CD14-positive monocyte (primary cell): ENCODE data around the gene NSUN3. TPM values are rescaled to one million over a fixed set of nuclear protein-coding genes. Genes with fewer than 3 reads are reported as not detected.

Experiments
- DNase-seq, 3 donors: peaks; one replicate each; pipeline ENCODE4 v3.0.0-alpha.2; 2011 to 2022
- H2AFZ ChIP-seq: 2 replicates; pipeline ENCODE4 v1.6.0; 2012; ENCODE audit warnings: mild to moderate bottlenecking, low read depth, low read length, inconsistent platforms; ENCODE audit not compliant: insufficient read depth, poor library complexity, severe bottlenecking
- H3K27ac ChIP-seq, 2 donors: 1 replicate in 1 of 2; 2 replicates in 1 of 2; pipeline ENCODE4 v1.5.1; 2012 to 2013; ENCODE audit warnings: low read length in 2 of 2, control low read depth in 1 of 2, inconsistent platforms in 1 of 2, low read depth in 1 of 2, mild to moderate bottlenecking in 1 of 2
- H3K27me3 ChIP-seq, 2 donors: one replicate each; pipeline versions ENCODE4 v1.6.0 to v1.6.1; 2011 to 2013; ENCODE audit warnings: low read length in 2 of 2; ENCODE audit not compliant: control insufficient read depth in 2 of 2, insufficient read depth in 2 of 2
- H3K36me3 ChIP-seq, 2 donors: replicated peaks in 1 of 2; 1 replicate in 1 of 2; 2 replicates in 1 of 2; pipeline versions ENCODE4 v1.5.1 to v1.6.1; 2012 to 2013; ENCODE audit warnings: low read length in 2 of 2, control low read depth in 1 of 2, inconsistent platforms in 1 of 2, mild to moderate bottlenecking in 1 of 2; ENCODE audit not compliant: insufficient read depth in 2 of 2, control insufficient read depth in 1 of 2
- H3K4me1 ChIP-seq, 2 donors: 1 replicate in 1 of 2; 2 replicates in 1 of 2; pipeline versions ENCODE4 v1.5.1 to v1.6.1; 2012 to 2013; ENCODE audit warnings: low read length in 2 of 2, control low read depth in 1 of 2, inconsistent platforms in 1 of 2, mild to moderate bottlenecking in 1 of 2, moderate library complexity in 1 of 2; ENCODE audit not compliant: insufficient read depth in 2 of 2, control insufficient read depth in 1 of 2
- H3K4me2 ChIP-seq: replicated peaks from 2 replicates; pipeline ENCODE3; 2012; ENCODE audit warnings: low read length, moderate library complexity, mild to moderate bottlenecking; ENCODE audit not compliant: poor library complexity, severe bottlenecking; ENCODE audit errors: extremely low read depth
- H3K4me3 ChIP-seq, 3 experiments: fragments of 200-600 bp in 1 of 3; sonication (generic) in 1 of 3; replicated peaks in 1 of 3; 1 replicate in 2 of 3; 2 replicates in 1 of 3; pipeline ENCODE4 v1.5.1; 2011 to 2013; ENCODE audit warnings: low read length in 3 of 3, mild to moderate bottlenecking in 3 of 3, control low read depth in 2 of 3, low read depth in 2 of 3, inconsistent platforms in 1 of 3, moderate library complexity in 1 of 3
- H3K79me2 ChIP-seq: 2 replicates; pipeline ENCODE4 v1.6.0; 2012; ENCODE audit warnings: mild to moderate bottlenecking, control low read depth, inconsistent platforms, low read length, moderate library complexity; ENCODE audit not compliant: insufficient read depth
- H3K9ac ChIP-seq: 2 replicates; pipeline ENCODE4 v1.6.0; 2017; ENCODE audit warnings: low read length, mild to moderate bottlenecking; ENCODE audit not compliant: insufficient read depth, poor library complexity, severe bottlenecking
- H3K9me3 ChIP-seq, 2 donors: replicated peaks in 1 of 2; 1 replicate in 1 of 2; 2 replicates in 1 of 2; pipeline versions ENCODE4 v1.5.1 to v1.6.1; 2012 to 2013; ENCODE audit warnings: low read length in 2 of 2, control low read depth in 1 of 2; ENCODE audit not compliant: control insufficient read depth in 1 of 2, insufficient read depth in 1 of 2
- H4K20me1 ChIP-seq: 2 replicates; pipeline ENCODE4 v1.6.0; 2012; ENCODE audit warnings: mild to moderate bottlenecking, low read length, control low read depth, moderate library complexity; ENCODE audit not compliant: insufficient read depth
- H3K27ac Mint-ChIP-seq, 7 donors: one replicate each; pipeline ENCODE4 v1.8.0; 2020; ENCODE audit warnings: mild to moderate bottlenecking in 7 of 7, mixed read lengths in 7 of 7, moderate library complexity in 6 of 7, inconsistent platforms in 2 of 7
- H3K27me3 Mint-ChIP-seq, 3 donors: one replicate each; pipeline ENCODE4 v1.8.0; 2021 to 2022; ENCODE audit warnings: low read depth in 3 of 3, mild to moderate bottlenecking in 3 of 3, mixed read lengths in 3 of 3, moderate library complexity in 3 of 3, inconsistent platforms in 1 of 3
- H3K36me3 Mint-ChIP-seq, 2 donors: one replicate each; pipeline ENCODE4 v1.8.0; 2020; ENCODE audit warnings: mixed read lengths in 2 of 2, inconsistent platforms in 1 of 2, mild to moderate bottlenecking in 1 of 2
- H3K4me1 Mint-ChIP-seq: one replicate; pipeline ENCODE4 v1.8.0; 2020; ENCODE audit warnings: mild to moderate bottlenecking, mixed read lengths
- H3K4me3 Mint-ChIP-seq, 2 donors: one replicate each; pipeline ENCODE4 v1.8.0; 2020; ENCODE audit warnings: mild to moderate bottlenecking in 2 of 2, mixed read lengths in 2 of 2, moderate library complexity in 1 of 2
- H3K9me3 Mint-ChIP-seq, 7 donors: one replicate each; pipeline ENCODE4 v1.8.0; 2020 to 2022; ENCODE audit warnings: mixed read lengths in 7 of 7, mild to moderate bottlenecking in 6 of 7, moderate library complexity in 6 of 7, inconsistent platforms in 2 of 7
- CTCF ChIP-seq: fragments of 200-600 bp; IDR thresholded peaks from one replicate; pipeline ENCODE4 v1.8.0; 2022; ENCODE audit warnings: antibody characterized with exemption, mild to moderate bottlenecking
- WGBS: methylation state at CpG from one replicate; pipeline ENCODE4 v1.1.5; 2013; ENCODE audit warnings: missing lambda C conversion rate; ENCODE audit not compliant: insufficient coverage; 5-methylcytosine and 5-hydroxymethylcytosine counted together
- intact Hi-C, 2 donors: fragments of 100-400 bp; cut with micrococcal nuclease; formaldehyde crosslinking; loops; one replicate each; pipeline versions ENCODE4 v1.15.0 to v1.15.1; 2023
- polyA plus RNA-seq, 3 donors: library from polyadenylated mRNA; depleted of rRNA in 1 of 3; unstranded in 2 of 3; stranded (reverse) in 1 of 3; fragments of 300-500 nt in 2 of 3; fragments of >200 nt in 1 of 3; fragmentation: Illumina TruSeq in 2 of 3; gene quantifications; 1 replicate in 2 of 3; 2 replicates in 1 of 3; pipeline ENCODE4 v1.2.3, GENCODE V29; 2012 to 2021

The NSUN3 gene
- polyA plus RNA-seq, 3 donors: 6.6 to 8.8 (median 7.2) TPM

- no peak for DNase-seq
Observed at GRCh38 chr3:94118390-94118789, 55.5 kb downstream of the NSUN3 start.

GRCh38 chr3:94121161-94121560, 58.3 kb downstream of the NSUN3 start:
- H4K20me1 ChIP-seq: no peaks in the 10 kb centered on the region
- no peak overlapping the region for H3K4me2 ChIP-seq
- peaks cover 3 to 13% of the 10 kb centered on the region in 2 donors for H3K4me1 ChIP-seq
- H3K4me3 ChIP-seq: no peak overlapping the region
- Mint-ChIP-seq H3K36me3 (peaks cover 27 to 36% of the 10 kb centered on the region in 2 donors), H3K27me3 (no peaks in the 10 kb centered on the region), H3K9me3 (no peaks in the 10 kb centered on the region), H3K27ac (peak overlapping the region in 1 of 7 donors; percentile 73), H3K4me1 (peaks cover 14% of the 10 kb centered on the region), H3K4me3 (no peak overlapping the region)
- TF ChIP-seq CTCF: no peak
- no peak for DNase-seq
- H3K79me2 ChIP-seq: no peaks in the 10 kb centered on the region
- H3K27ac ChIP-seq: no peak overlapping the region
- H3K36me3 ChIP-seq: peaks cover 19 to 41% of the 10 kb centered on the region in 2 donors
- H3K27me3 ChIP-seq: no peaks in the 10 kb centered on the region
- no CpG with 5 or more reads among the region's 2 CpGs for WGBS
- H2AFZ ChIP-seq: no peak overlapping the region
- H3K9ac ChIP-seq: no peak overlapping the region
- no peaks in the 10 kb centered on the region for H3K9me3 ChIP-seq
- intact Hi-C loops: no loop called here

More at GRCh38 chr3:94118390-94118789, 55.5 kb downstream of the NSUN3 start:
- Mint-ChIP-seq H3K4me1 (peaks cover 14% of the 10 kb centered on the region), H3K27ac (no peak overlapping the region), H3K36me3 (peaks cover 15 to 24% of the 10 kb centered on the region in 2 donors), H3K27me3 (no peaks in the 10 kb centered on the region), H3K9me3 (no peaks in the 10 kb centered on the region), H3K4me3 (no peak overlapping the region)
- H3K27ac ChIP-seq: no peak overlapping the region
- no CpG with 5 or more reads among the region's 2 CpGs for WGBS
- peaks cover 9 to 27% of the 10 kb centered on the region in 2 donors for H3K36me3 ChIP-seq
- H3K27me3 ChIP-seq: no peaks in the 10 kb centered on the region
- H3K4me1 ChIP-seq: peaks cover 3 to 13% of the 10 kb centered on the region in 2 donors
- H2AFZ ChIP-seq: no peak overlapping the region
- H4K20me1 ChIP-seq: no peaks in the 10 kb centered on the region
- no peak for TF ChIP-seq CTCF
- no peak overlapping the region for H3K4me3 ChIP-seq
- H3K9me3 ChIP-seq: no peaks in the 10 kb centered on the region
- H3K4me2 ChIP-seq: no peak overlapping the region
- H3K9ac ChIP-seq: no peak overlapping the region
- no peaks in the 10 kb centered on the region for H3K79me2 ChIP-seq
- intact Hi-C loops: no loop called here
